SK-N-MC (cell line): ENCODE measurements around the gene SLAMF1.

Experiments used
- EZH2 ChIP-seq: fragments of 200-600 bp; sonication (generic); IDR thresholded peaks from one replicate; pipeline ENCODE4 v1.6.1; 2017; ENCODE audit warnings: antibody characterized with exemption
- FOXP2 ChIP-seq: optimal IDR thresholded peaks from 2 replicates; pipeline ENCODE3; 2011; ENCODE audit warnings: mild to moderate bottlenecking, moderate library complexity; ENCODE audit not compliant: insufficient read depth; ENCODE audit errors: extremely low read length, control extremely low read depth
- POLR2AphosphoS5 ChIP-seq: IDR thresholded peaks from 2 replicates; pipeline ENCODE4 v1.6.1; 2012; ENCODE audit warnings: mild to moderate bottlenecking, low read depth, low read length, borderline replicate concordance

- TF ChIP-seq POLR2AphosphoS5 (no peak), EZH2 (no peak), FOXP2 (no peak)
These were observed 25.0 kb downstream of the SLAMF1 start for GRCh38 chr1:160621633-160622413.
